ENCODE data around the gene PALLD.

Gene PALLD

GRCh38 chr4:168593399-168593798 lies 96.5 kb downstream of the PALLD start:
- no peak for DNase-seq

- DNase-seq: no peak
These were observed 97.3 kb downstream of the PALLD start for GRCh38 chr4:168594121-168594520.

GRCh38 chr4:168598191-168598590 lies 101.3 kb downstream of the PALLD start:
- DNase-seq: no peak

GRCh38 chr4:168600796-168601583 lies 104.1 kb downstream of the PALLD start:
- no peak for DNase-seq

GRCh38 chr4:168601899-168602298 lies 105.0 kb downstream of the PALLD start:
- no peak for DNase-seq

GRCh38 chr4:168604496-168605373 lies 107.9 kb downstream of the PALLD start:
- DNase-seq: no peak

GRCh38 chr4:168605411-168605810 lies 108.6 kb downstream of the PALLD start:
- no peak for DNase-seq

GRCh38 chr4:168607215-168607614 lies 110.4 kb downstream of the PALLD start:
- DNase-seq: no peak

GRCh38 chr4:168608771-168609170 lies 111.9 kb downstream of the PALLD start:
- no peak for DNase-seq

- no peak for DNase-seq
These were observed 112.5 kb downstream of the PALLD start for GRCh38 chr4:168609369-168609768.

- no peak for DNase-seq
These were observed 114.2 kb downstream of the PALLD start for GRCh38 chr4:168610911-168611530.

GRCh38 chr4:168612450-168613135 lies 115.7 kb downstream of the PALLD start:
- DNase-seq: no peak

GRCh38 chr4:168613869-168614268 lies 117.0 kb downstream of the PALLD start:
- DNase-seq: no peak

GRCh38 chr4:168614281-168615057 lies 117.6 kb downstream of the PALLD start:
- DNase-seq: no peak

GRCh38 chr4:168615294-168616065 lies 118.6 kb downstream of the PALLD start:
- no peak for DNase-seq

GRCh38 chr4:168618577-168619265 lies 121.9 kb downstream of the PALLD start:
- DNase-seq: no peak

- DNase-seq: no peak
These were observed 122.4 kb downstream of the PALLD start for GRCh38 chr4:168619266-168619631.

GRCh38 chr4:168621806-168622589 lies 125.1 kb downstream of the PALLD start:
- DNase-seq: no peak

- no peak for DNase-seq
These were observed 125.7 kb downstream of the PALLD start for GRCh38 chr4:168622600-168622999.

GRCh38 chr4:168623011-168623410 lies 126.2 kb downstream of the PALLD start:
- DNase-seq: no peak

All from NCI-H1417 treated with DMSO at 0.1 percent for 48 hours (cell line).